Activated CD8-positive, alpha-beta memory T cell treated with anti-CD3 and anti-CD28 coated beads for 1 hour (primary cell): ENCODE measurements around the gene OGT.

Experiments
- DNase-seq, 2 donors: peaks; one replicate each; pipeline ENCODE4 v3.0.0-alpha.2; 2020; ENCODE audit warnings: low read depth in 1 of 2; ENCODE audit errors: extremely low read depth in 1 of 2

OGT gene

DNA sequence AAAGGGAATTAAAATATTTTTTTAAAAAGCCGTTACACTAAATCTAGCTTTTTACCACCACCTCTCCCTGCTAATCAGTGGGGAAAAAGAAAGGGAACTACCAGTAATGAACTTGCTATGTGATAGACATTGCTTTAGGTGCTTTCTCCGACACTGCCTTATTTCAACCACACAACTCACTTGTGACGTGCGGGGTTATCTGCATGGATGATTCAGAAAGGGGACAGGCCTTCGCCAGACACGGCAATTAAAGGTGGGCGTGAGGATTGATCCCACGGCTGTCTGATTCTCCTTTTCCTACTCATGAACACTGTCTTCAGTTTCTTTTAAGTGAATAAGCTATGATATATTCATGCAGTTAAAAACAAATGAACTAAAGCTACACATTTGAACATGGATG, 86.3 kb downstream of the OGT start:
- DNase-seq: no peak

DNA sequence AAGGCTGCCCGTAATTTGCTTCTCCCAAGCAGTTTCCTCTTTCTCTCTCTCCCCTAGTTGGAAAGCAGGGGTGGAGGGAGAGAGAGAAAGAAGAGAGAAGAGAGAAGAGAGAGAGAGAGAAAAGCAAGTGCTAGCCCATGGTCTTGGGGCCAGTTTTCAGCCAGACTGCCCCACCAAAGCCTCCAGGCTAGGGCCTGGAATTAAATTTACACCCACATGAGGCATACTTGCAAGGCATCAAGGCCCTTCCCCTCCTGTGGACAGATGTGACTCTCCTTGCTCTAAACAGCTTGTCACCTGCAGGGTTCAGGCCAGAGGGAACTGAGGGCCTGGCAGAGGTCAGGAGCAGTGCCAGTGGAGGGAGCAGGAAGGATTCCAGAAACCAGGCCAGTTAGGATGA, 87.1 kb downstream of the OGT start:
- no peak for DNase-seq

DNA sequence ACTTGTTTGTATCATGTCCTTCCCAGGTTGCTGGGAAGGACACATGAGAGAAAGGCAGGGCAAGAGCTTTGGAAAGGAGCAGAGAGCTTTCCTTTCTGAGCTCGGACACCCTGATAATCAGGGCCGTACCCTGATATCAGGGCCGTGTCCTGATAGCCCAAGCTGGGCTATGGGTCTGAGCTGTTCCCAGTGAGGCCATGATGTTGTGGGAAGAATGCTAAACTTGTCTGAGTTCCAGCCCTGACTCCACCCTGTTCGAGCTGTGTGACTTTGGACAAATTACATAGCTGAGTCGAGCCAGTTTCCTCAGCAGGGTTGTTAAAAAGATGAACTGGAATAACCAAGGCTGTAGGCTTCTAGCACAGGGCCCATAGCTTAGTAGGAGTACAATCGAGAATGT, 88.7 kb downstream of the OGT start:
- DNase-seq: no peak

DNA sequence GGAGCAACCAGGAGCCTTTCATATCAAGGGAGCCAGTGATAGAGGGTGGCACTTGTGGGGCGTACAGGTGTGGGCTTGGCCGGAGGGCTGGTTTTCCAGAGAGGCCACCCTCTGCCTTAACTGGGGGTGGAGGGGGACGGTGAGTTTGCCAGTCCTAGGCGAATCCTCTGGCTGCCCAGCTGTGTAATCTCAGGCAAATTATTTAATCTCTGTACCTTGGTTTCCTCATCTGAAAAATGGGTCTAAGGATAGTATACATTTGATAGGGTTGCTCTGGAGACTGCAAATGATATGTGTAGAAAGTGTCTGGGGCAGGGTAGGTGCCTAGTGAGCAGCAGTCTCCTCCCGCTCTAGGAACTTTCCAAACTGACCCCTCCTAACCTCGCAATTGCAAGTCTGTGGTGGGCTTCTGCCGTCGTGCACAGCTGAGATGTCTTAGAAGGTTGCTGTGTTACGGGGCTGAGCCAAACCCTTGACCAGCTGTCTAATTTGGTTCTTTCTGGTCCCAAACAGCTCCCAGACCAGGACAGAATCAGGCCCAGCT, 89.2 kb downstream of the OGT start:
- no peak for DNase-seq

DNA sequence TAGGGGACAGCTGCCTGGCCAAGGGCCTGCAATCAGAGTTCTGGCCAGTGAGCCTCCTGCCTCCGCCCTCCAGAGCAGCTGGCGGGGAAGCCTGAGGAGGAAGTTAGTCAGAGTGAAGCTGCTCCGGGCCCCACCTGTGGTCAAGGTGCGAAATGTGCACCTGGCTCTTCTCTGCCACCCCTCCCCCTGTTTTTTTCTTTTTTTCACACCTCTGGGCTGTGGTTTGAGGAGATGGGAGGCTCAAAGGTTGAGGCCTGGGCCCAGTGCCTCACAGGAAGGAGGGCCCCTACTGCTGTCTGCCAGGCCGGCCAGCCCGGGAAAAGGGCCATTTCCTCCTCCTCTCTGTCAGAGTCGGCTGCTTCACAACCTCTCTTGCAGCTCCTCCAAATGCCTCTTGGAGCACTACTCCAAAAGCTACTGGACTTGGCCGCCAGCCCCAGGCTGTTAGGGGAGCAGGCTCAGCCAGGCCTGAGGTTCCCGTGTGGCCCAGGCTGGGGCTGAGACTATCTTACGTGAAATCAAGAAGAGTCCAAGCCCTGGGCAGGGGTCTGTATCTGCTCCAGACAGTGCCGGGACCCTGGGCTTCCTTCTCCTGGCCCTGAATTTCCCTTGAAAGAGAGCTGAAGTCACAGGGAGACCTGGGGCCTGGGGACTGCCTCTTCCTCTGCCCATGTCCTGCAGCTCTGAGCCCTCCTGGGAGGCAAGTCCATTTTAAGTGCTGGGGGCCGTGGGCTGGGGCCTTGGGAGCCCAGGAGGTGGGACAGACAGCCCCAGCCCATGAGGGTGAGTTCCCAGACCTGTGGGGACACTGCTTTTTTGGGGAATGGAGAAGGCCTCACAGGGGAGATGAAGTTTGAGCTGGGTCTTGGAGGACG, 89.9 kb downstream of the OGT start:
- DNase-seq: peak; percentile 18 to 48

DNA sequence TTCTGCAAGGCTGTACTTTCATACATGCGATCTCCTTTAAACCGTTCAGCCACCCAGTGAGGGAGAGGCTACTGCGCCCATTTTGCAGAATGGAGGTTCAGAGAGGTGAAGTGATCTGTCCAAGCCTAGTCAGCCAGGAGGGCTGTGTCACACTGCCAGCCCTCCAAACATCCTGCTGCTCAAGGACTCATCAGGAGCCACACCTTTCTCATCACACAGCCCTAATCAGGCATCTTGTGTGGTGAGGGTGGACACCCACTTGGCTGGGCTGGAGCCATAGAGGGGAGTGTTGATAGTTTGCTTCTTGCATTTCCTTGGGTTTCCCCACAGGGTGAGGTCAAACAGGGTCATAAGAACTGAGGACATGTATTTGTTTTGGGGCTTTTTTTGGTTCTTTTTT, 90.8 kb downstream of the OGT start:
- no peak for DNase-seq

DNA sequence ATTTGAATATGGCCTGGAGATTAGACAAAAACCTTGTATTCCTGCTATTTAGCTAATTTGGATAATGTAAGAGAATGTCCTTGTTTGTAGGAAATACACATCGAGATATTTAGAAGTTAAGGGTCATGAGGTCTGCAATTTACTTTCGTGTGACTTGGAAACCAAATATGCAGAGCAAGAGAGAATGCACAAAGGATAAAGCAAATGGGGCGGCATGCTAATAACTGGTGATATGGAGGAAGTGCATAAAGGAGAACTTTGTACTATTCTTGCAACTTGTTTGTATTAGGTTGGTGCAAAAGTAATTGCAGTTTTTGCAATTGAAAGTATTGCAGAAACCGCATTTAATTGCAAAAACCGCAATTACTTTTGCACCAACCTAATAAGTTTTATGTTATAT, 92.6 kb downstream of the OGT start:
- no peak for DNase-seq
